Hematopoietic multipotent progenitor cell treated with erythropoietin and hydrocortisone succinate and interleukin-3 and kit ligand, for 8 days (in vitro differentiated cells): ENCODE results near the gene MRAS.
"Not testable (repeated sequence)": the region's sequence is repeated elsewhere in the genome, so short reads cannot be mapped to it uniquely, and the experiment has no call there.

ENCODE experiments used
- DNase-seq: peaks from one replicate; pipeline ENCODE4 v3.0.0-alpha.2; 2015

Gene MRAS

DNA sequence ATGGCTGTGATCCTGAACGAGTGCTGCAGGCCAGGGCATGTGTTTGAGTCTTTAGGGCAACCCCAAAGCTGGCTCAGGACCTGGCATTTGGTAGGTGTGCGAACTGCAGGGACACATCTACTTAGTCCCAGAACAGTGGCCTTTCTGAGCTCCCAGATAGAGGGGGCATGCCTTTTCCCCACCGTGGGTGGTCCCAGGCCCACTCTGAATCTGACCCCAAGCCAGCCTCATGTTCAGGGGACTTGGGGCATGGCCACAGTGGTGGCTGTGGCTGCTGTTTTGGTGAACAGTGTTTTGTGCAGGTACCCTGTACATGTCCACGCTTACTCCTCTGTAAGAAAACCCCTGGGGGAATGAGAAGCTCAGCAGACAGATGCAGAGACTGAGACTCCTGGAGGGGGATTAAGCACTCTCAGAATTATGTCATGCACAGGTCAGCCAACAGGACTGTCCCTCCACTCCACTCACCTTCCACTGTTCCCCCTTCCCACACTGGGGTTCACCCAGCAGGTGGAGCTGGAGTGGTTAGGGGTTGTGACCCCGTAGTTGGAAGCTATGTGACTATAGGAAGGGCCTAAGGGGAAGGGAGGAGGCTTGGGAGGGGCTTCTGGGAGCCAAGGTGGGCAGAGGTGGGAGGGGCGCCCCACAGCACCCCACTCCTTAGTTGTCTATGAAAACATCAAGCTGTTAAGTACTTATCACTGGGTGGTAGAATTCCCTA, 102.5 kb downstream of the MRAS start:
- DNase-seq = no peak

DNA sequence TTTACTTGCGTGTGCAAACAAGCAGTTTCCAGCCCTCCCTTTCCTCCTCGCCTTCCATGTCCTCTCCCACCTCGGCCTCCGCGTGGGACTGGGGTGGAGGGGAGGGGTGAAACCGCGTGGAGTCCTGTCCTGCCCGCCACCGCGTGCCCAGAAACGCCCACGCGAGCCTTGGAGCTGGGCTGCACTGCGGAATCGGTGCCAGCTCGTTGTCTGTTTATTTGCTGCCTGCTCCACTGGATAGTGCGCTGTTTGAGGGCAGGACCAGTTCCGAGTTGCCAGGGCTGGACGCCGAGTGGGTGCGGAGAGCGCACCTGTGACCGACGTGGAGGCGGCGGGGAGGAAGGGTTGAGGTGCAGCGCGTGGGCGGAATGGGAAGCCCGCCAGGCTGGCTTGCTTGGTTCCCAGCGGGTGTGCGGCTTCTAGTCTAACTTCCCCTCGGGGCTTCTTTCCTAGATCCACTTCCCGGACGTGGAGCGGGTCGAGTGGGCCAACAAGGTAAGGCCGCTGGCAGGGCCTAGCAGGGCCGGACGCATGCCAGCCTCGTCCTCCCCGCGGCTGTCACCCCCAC, 103.3 kb downstream of the MRAS start:
- no peak for DNase-seq

DNA sequence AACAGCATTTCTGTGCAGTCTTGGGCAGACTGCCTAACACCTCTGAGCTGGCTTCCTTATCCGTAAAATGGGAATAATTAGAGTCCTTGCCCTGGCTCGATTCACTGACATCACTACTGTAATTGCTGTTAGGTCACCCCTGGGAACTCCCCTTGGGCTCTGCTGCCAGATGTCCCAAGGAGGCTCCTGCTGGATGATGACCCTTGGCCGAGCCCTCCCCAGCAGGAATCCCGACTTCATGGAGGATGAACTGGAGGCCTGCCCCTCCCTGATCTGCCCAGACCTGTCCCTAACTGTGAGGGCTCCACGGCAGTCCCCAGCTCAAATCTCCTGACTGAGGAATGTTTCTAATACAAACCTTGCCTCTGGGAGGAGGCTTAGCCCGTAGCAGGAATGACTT, 104.1 kb downstream of the MRAS start:
- no peak for DNase-seq

- not testable (repeated sequence) for DNase-seq
Observed at GRCh38 chr3:138453940-138454339, 105.6 kb downstream of the MRAS start.
